PC-3 (cell line): Measurements from ENCODE around the gene ODAPH. TPM values are rescaled to one million over a fixed set of nuclear protein-coding genes. Genes with fewer than 3 reads are reported as not detected.

Source experiments
- ATAC-seq: fragments of 200-7000 bp; cut with Tn5 transposase; 2 replicates; pipeline ENCODE4 v1.9.1; 2020; ENCODE audit warnings: mild to moderate bottlenecking, moderate library complexity
- BruUV-seq: library from RNA; stranded (reverse); fragments of 400-500 nt; replicated peaks from 2 replicates; lab custom pipeline; 2021; lab: Mats Ljungman, UMichigan
- CTCF ChIA-PET: fragments of 300-600 bp; sonication (Branson Sonifier 250); formaldehyde crosslinking; loops from one replicate; lab custom pipeline; 2022; ENCODE audit warnings: antibody characterized with exemption; lab: Charles Lee
- POLR2A ChIA-PET: fragments of 300-600 bp; sonication (Branson Sonifier 250); formaldehyde crosslinking; loops from one replicate; lab custom pipeline; 2022; ENCODE audit warnings: antibody characterized with exemption; ENCODE audit not compliant: unreplicated experiment; lab: Charles Lee
- DNase-seq: peaks from one replicate; pipeline ENCODE4 v3.0.0-alpha.2; 2015
- H2AFZ ChIP-seq: fragments of 300-600 bp; sonication (generic); 2 replicates; pipeline ENCODE4 v1.6.0; 2016; ENCODE audit warnings: antibody characterized with exemption, low read length
- H3F3A ChIP-seq: fragments of 300-600 bp; sonication (generic); one replicate; pipeline ENCODE4 v1.6.0; 2017; ENCODE audit warnings: antibody characterized with exemption, low read length, control low read depth, mild to moderate bottlenecking; ENCODE audit not compliant: unreplicated experiment
- H3K27ac ChIP-seq: fragments of 300-600 bp; sonication (generic); 2 replicates; pipeline ENCODE4 v1.5.1; 2016; ENCODE audit warnings: mild to moderate bottlenecking, low read length
- H3K27me3 ChIP-seq: fragments of 300-600 bp; sonication (generic); 2 replicates; pipeline ENCODE4 v1.6.1; 2016; ENCODE audit warnings: low read length, mixed read lengths
- H3K36me3 ChIP-seq: fragments of 300-600 bp; sonication (generic); 2 replicates; pipeline ENCODE4 v1.6.1; 2016; ENCODE audit warnings: low read depth, mixed run types, low read length, mixed read lengths
- H3K4me1 ChIP-seq: fragments of 300-600 bp; sonication (generic); 2 replicates; pipeline ENCODE4 v1.5.1; 2016; ENCODE audit warnings: low read length; ENCODE audit not compliant: insufficient read depth
- H3K4me2 ChIP-seq: fragments of 300-600 bp; sonication (generic); 2 replicates; pipeline ENCODE4 v1.6.0; 2016; ENCODE audit warnings: low read length
- H3K4me3 ChIP-seq: fragments of 300-600 bp; sonication (generic); 2 replicates; pipeline ENCODE4 v1.5.1; 2016; ENCODE audit warnings: mild to moderate bottlenecking, low read length, mixed read lengths
- H3K79me2 ChIP-seq: fragments of 300-600 bp; sonication (generic); 2 replicates; pipeline ENCODE4 v1.6.1; 2017; ENCODE audit warnings: low read length, mixed read lengths
- H3K9ac ChIP-seq: fragments of 300-600 bp; sonication (generic); 2 replicates; pipeline ENCODE4 v1.6.0; 2016; ENCODE audit warnings: mild to moderate bottlenecking, low read length
- H3K9me2 ChIP-seq: fragments of 300-600 bp; sonication (generic); replicated peaks from 2 replicates; pipeline ENCODE4 v1.6.1; 2016; ENCODE audit warnings: mixed run types, low read length, mixed read lengths
- H3K9me3 ChIP-seq: fragments of 300-600 bp; sonication (generic); 2 replicates; pipeline ENCODE4 v1.6.1; 2016; ENCODE audit warnings: low read length, mixed read lengths
- H4K20me1 ChIP-seq: fragments of 300-600 bp; sonication (generic); 2 replicates; pipeline ENCODE4 v1.6.1; 2016; ENCODE audit warnings: low read length, mixed read lengths
- CTCF ChIP-seq: fragments of 300-600 bp; sonication (generic); conservative IDR thresholded peaks from 2 replicates; pipeline ENCODE4 v1.5.1; 2017; ENCODE audit warnings: antibody characterized with exemption, low read depth, mild to moderate bottlenecking, low read length
- EZH2 ChIP-seq: fragments of 300-600 bp; sonication (generic); IDR thresholded peaks from one replicate; pipeline ENCODE4 v1.6.1; 2017; ENCODE audit warnings: antibody characterized with exemption, mild to moderate bottlenecking, low read length; ENCODE audit not compliant: unreplicated experiment
- EZH2phosphoT487 ChIP-seq: fragments of 300-600 bp; sonication (generic); IDR thresholded peaks from 2 replicates; pipeline ENCODE4 v1.6.1; 2018; ENCODE audit warnings: mild to moderate bottlenecking, antibody characterized with exemption, low read length, borderline replicate concordance
- intact Hi-C: fragments of 100-400 bp; cut with micrococcal nuclease; formaldehyde crosslinking; loops from 2 replicates; pipeline ENCODE4 v1.9.0; 2023
- total RNA-seq: library from RNA; depleted of rRNA; stranded (reverse); fragments of >200 nt; gene quantifications from 2 replicates; pipeline ENCODE4 v1.2.3, GENCODE V29; 2014

The ODAPH gene
- total RNA-seq, 1 experiment from 2014 or later = not detected

- Histone ChIP-seq H3F3A (no peaks in the 10 kb centered on the region), H3K4me1 (peaks cover 14% of the 10 kb centered on the region), H3K27ac (no peak overlapping the region), H3K36me3 (no peaks in the 10 kb centered on the region), H3K9ac (no peak overlapping the region), H2AFZ (no peak overlapping the region), H3K9me3 (no peaks in the 10 kb centered on the region), H3K4me3 (no peak overlapping the region), H3K4me2 (no peak overlapping the region), H4K20me1 (no peaks in the 10 kb centered on the region), H3K79me2 (no peaks in the 10 kb centered on the region), H3K27me3 (no peaks in the 10 kb centered on the region), H3K9me2 (no peaks in the 10 kb centered on the region)
- POLR2A ChIA-PET = no interaction called here
- BruUV-seq = no TSS peak
- intact Hi-C loops = no loop called here
- ATAC-seq = no peak
- CTCF ChIA-PET = no interaction called here
- DNase-seq = no peak
- TF ChIP-seq EZH2 = no peak
- no peak for TF ChIP-seq EZH2phosphoT487
Observed at GRCh38 chr4:75545526-75545925, 10.3 kb upstream of the ODAPH start.

DNA sequence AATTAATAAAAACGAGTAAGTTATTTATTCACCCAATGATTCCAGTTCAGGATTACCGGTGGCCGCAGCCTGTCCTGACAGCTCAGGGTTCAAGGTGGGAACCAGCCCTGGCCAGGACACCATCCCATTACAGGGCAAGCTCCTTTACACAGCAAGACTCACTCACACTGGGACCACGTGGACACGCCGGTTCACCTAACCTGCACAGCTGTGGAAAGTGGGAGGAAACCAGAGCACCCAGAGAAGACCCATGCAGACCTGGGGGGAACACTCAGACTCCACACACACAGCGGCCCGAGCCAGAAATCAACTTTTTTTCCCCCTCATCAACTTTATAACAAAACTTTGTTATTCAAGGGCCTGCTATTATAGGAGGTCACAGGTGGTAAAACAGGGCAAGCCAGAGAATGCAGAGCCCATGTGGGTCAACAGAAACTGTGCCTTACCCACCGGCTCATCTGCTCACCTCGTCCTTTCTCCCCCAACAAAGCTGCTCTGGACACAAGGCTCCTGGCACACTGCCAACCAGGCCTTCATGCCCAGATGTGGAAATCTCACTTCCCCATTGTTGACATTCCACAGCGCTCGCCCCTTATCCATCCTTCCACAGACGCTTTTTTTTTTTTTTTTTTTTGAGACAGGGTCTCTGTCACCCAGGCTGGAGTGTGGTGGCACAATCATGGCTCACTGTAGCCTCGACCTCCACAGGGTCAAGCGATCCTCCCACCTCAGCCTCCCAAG is 8.0 kb upstream of the ODAPH start:
- H3K4me2 ChIP-seq = no peak overlapping the region
- no peak for ATAC-seq
- no peaks in the 10 kb centered on the region for H4K20me1 ChIP-seq
- no peak overlapping the region for H3K27ac ChIP-seq
- BruUV-seq = no TSS peak
- ChIA-PET CTCF (no interaction called here), POLR2A (no interaction called here)
- H3K9me3 ChIP-seq = no peaks in the 10 kb centered on the region
- DNase-seq = no peak
- no peak for TF ChIP-seq EZH2
- no peak for TF ChIP-seq CTCF
- no peak for TF ChIP-seq EZH2phosphoT487
- no peak overlapping the region for H2AFZ ChIP-seq
- no peaks in the 10 kb centered on the region for H3K36me3 ChIP-seq
- no peaks in the 10 kb centered on the region for H3F3A ChIP-seq
- no peak overlapping the region for H3K4me3 ChIP-seq
- H3K9me2 ChIP-seq = no peaks in the 10 kb centered on the region
- H3K79me2 ChIP-seq = no peaks in the 10 kb centered on the region
- H3K9ac ChIP-seq = no peak overlapping the region
- H3K4me1 ChIP-seq = peaks cover 7% of the 10 kb centered on the region
- H3K27me3 ChIP-seq = no peaks in the 10 kb centered on the region
- intact Hi-C loops = no loop called here

DNA sequence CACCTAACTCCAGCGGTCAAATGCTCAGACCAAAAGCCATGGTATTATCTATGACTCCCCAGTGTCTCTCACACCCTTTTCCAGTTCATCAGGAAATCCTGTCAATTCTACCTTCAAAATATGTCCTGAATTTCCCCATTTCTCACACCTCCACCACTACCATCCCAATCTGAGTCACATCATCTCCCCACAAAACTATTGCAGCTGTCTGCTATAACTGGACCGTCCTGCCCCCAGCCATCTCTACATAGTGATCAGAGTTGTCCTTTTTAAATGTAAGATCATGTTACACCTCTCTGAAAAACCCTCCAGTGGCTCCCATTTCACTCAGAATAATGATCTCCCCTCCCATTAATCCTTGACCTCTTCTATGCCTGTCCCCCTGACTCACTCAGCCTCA is 6.8 kb upstream of the ODAPH start:
- intact Hi-C loops = no loop called here
- ChIA-PET CTCF (no interaction called here), POLR2A (no interaction called here)
- BruUV-seq = no TSS peak
- Histone ChIP-seq H3K9me2 (no peaks in the 10 kb centered on the region), H3K79me2 (no peaks in the 10 kb centered on the region), H3K4me1 (no peaks in the 10 kb centered on the region), H3K4me3 (no peak overlapping the region), H3K27me3 (no peaks in the 10 kb centered on the region), H2AFZ (no peak overlapping the region), H3K36me3 (no peaks in the 10 kb centered on the region), H3F3A (no peaks in the 10 kb centered on the region), H4K20me1 (no peaks in the 10 kb centered on the region), H3K9ac (no peak overlapping the region), H3K4me2 (no peak overlapping the region), H3K27ac (no peak overlapping the region), H3K9me3 (no peaks in the 10 kb centered on the region)
- DNase-seq (no peak), ATAC-seq (no peak)
- TF ChIP-seq CTCF = no peak
- no peak for TF ChIP-seq EZH2phosphoT487
- TF ChIP-seq EZH2 = no peak
